Subcutaneous abdominal adipose tissue (tissue), 5 donors: Measurements from ENCODE around the gene LRRC4C.

ENCODE experiments used
- H3K27ac ChIP-seq: one replicate; pipeline ENCODE4 v1.7.0; 2013; ENCODE audit warnings: low read depth, mild to moderate bottlenecking, inconsistent platforms, low read length, moderate library complexity
- H3K27me3 ChIP-seq, 5 donors: one replicate each; pipeline ENCODE4 v1.7.0; 2013; ENCODE audit warnings: low read length in 5 of 5, inconsistent platforms in 1 of 5; ENCODE audit not compliant: control insufficient read depth in 5 of 5, insufficient read depth in 4 of 5
- H3K36me3 ChIP-seq, 5 donors: one replicate each; pipeline ENCODE4 v1.7.0; 2013; ENCODE audit warnings: low read length in 5 of 5; ENCODE audit not compliant: control insufficient read depth in 5 of 5, insufficient read depth in 5 of 5
- H3K4me1 ChIP-seq, 5 donors: one replicate each; pipeline ENCODE4 v1.7.0; 2013; ENCODE audit warnings: low read length in 5 of 5, mild to moderate bottlenecking in 3 of 5, moderate library complexity in 1 of 5; ENCODE audit not compliant: control insufficient read depth in 5 of 5, insufficient read depth in 5 of 5
- H3K4me3 ChIP-seq, 5 donors: one replicate each; pipeline ENCODE4 v1.7.0; 2013; ENCODE audit warnings: low read length in 5 of 5, low read depth in 1 of 5
- H3K9ac ChIP-seq, 5 donors: one replicate each; pipeline ENCODE4 v1.7.0; 2013; ENCODE audit warnings: low read length in 5 of 5, mild to moderate bottlenecking in 4 of 5, moderate library complexity in 3 of 5
- H3K9me3 ChIP-seq, 5 donors: one replicate each; pipeline ENCODE4 v1.7.0; 2013; ENCODE audit warnings: low read length in 5 of 5; ENCODE audit not compliant: control insufficient read depth in 5 of 5
- donor health status: healthy.
- donor health status: healthy.
- donor health status: healthy.
- donor health status: healthy.
- donor health status: healthy.

LRRC4C gene

GRCh38 chr11:40732132-40732531 lies 727.3 kb downstream of the LRRC4C start:
- Histone ChIP-seq H3K36me3 (no peaks in the 10 kb centered on the region), H3K4me3 (no peak overlapping the region), H3K27me3 (no peaks in the 10 kb centered on the region), H3K9ac (no peak overlapping the region), H3K4me1 (peaks cover 0 to 9% (median 0%) of the 10 kb centered on the region in 5 donors), H3K9me3 (peaks cover 0 to 4% (median 2%) of the 10 kb centered on the region in 5 donors), H3K27ac (no peak overlapping the region)

GRCh38 chr11:40722179-40722795 lies 737.2 kb downstream of the LRRC4C start:
- no peaks in the 10 kb centered on the region for H3K9me3 ChIP-seq
- no peaks in the 10 kb centered on the region for H3K36me3 ChIP-seq

DNA sequence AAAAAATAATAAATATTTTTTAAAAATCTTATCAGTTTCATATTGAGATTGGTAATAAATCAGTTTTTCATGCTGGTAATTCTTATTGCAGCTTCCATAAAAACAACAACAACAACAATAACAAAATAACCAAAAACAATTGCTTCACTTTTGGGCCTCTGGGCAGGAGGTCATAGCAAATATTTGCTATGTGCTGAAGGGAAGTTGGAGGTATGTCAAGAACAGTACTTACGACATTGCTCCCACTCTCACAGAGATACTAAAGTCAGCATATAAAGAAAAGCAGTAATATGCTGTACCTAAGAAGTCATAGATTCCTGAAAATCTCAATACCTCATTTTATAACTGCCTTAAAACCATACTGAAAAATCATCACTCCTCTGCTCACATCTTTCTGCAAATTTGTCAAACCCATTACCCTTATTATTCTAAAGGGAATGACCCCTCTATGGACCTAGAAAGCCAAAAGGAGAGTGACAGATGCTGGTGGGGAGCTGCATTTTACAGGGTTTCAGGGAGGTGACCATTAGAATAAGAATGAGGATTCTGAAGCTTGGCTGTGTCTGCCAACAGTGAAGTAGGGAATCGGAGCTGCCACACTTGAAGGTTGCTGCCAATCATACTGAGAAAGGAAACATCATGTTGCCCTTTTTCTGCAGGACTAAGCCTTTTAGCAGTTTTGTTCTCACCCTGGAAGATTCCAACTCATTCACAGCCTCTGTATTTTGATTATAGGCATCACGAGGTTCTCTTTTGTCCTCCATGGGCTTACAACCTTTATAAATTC lies 742.9 kb downstream of the LRRC4C start:
- Histone ChIP-seq H3K27ac (no peak overlapping the region), H3K36me3 (no peaks in the 10 kb centered on the region)

More at GRCh38 chr11:40722179-40722795, 737.2 kb downstream of the LRRC4C start:
- Histone ChIP-seq H3K9ac (no peak overlapping the region), H3K27ac (no peak overlapping the region), H3K4me1 (no peaks in the 10 kb centered on the region), H3K27me3 (no peaks in the 10 kb centered on the region), H3K4me3 (no peak overlapping the region)

DNA sequence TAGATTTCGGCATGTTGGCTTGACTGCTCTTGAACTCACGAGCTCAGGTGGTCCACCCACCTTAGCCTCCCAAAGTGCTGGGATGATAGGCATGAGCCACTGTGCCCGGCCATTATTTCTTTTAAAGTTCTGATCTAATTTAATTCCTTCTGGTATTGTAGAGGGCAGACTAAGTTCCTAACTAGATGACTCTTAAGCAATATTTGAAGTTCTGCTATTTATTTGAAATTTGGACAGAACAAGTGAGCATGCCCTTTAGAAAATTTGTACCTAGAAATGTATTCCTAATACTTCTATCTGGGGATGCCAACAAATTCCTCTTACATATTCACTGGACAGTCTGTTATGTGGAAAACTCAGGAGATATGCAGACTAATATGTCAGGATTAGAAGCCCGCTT lies 746.4 kb downstream of the LRRC4C start:
- no peaks in the 10 kb centered on the region for H3K9me3 ChIP-seq
- H3K4me1 ChIP-seq, result peaks cover 0 to 14% (median 8%) of the 10 kb centered on the region in 5 donors
- no peaks in the 10 kb centered on the region for H3K27me3 ChIP-seq
- H3K9ac ChIP-seq, result no peak overlapping the region
- no peak overlapping the region for H3K27ac ChIP-seq
- no peaks in the 10 kb centered on the region for H3K36me3 ChIP-seq
- no peak overlapping the region for H3K4me3 ChIP-seq

More for the DNA sequence above, 742.9 kb downstream of the LRRC4C start:
- Histone ChIP-seq H3K9me3 (no peaks in the 10 kb centered on the region), H3K4me3 (no peak overlapping the region), H3K9ac (no peak overlapping the region), H3K4me1 (peaks cover 0 to 14% (median 8%) of the 10 kb centered on the region in 5 donors), H3K27me3 (no peaks in the 10 kb centered on the region)

DNA sequence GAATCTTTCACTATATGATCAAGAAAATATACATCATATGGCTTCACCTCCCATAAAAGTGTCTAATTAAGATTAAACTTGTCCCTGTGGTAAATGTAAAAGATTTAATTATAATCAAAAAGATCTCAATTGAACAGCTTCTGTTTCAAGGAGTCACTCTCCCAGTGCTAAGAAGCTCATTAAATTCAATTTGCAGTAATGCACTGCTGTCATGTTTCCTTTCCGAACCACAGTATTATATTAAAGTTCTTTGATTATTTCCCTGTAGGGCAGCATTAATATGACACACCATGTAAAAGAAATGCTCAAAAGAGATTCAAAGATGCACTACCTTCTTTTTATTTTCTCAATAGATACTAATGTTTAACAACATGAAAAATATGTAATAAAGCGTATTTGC lies 758.4 kb downstream of the LRRC4C start:
- Histone ChIP-seq H3K36me3 (no peaks in the 10 kb centered on the region), H3K27me3 (no peaks in the 10 kb centered on the region), H3K4me3 (no peak overlapping the region), H3K4me1 (peaks cover 0 to 9% (median 0%) of the 10 kb centered on the region in 5 donors), H3K27ac (no peak overlapping the region), H3K9me3 (peaks cover 0 to 5% (median 0%) of the 10 kb centered on the region in 5 donors), H3K9ac (no peak overlapping the region)

GRCh38 chr11:40689823-40690222 lies 769.6 kb downstream of the LRRC4C start:
- no peak overlapping the region for H3K9ac ChIP-seq
- no peaks in the 10 kb centered on the region for H3K9me3 ChIP-seq
- H3K4me1 ChIP-seq, result no peaks in the 10 kb centered on the region
- H3K27me3 ChIP-seq, result no peaks in the 10 kb centered on the region
- H3K4me3 ChIP-seq, result no peak overlapping the region
- H3K36me3 ChIP-seq, result no peaks in the 10 kb centered on the region
- H3K27ac ChIP-seq, result no peak overlapping the region

GRCh38 chr11:40688369-40688768 lies 771.1 kb downstream of the LRRC4C start:
- H3K27ac ChIP-seq, result no peak overlapping the region
- no peaks in the 10 kb centered on the region for H3K4me1 ChIP-seq
- no peaks in the 10 kb centered on the region for H3K36me3 ChIP-seq
- no peak overlapping the region for H3K4me3 ChIP-seq
- no peak overlapping the region for H3K9ac ChIP-seq
- peaks cover 0 to 5% (median 3%) of the 10 kb centered on the region in 5 donors for H3K9me3 ChIP-seq
- no peaks in the 10 kb centered on the region for H3K27me3 ChIP-seq

DNA sequence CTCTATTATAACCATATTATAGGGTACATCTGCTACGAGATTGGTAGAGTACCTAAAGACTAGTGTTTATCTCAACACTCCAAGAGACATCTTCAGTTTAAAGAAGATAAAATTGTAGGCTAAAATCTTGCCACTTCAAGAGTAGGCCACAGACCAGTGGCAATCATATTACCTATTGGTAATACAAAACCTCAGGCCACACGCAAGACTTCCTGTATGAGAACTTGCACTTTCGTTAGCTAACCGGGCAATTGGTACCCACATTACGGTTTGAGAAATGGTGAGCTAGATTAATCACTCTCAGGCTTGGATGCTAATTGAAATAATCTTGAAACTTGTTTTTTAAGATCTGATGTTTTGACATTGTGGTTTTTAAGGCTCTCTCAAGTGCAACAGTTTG lies 772.7 kb downstream of the LRRC4C start:
- no peak overlapping the region for H3K9ac ChIP-seq
- no peaks in the 10 kb centered on the region for H3K4me1 ChIP-seq
- H3K9me3 ChIP-seq, result peaks cover 0 to 8% (median 3%) of the 10 kb centered on the region in 5 donors
- H3K27ac ChIP-seq, result no peak overlapping the region
- no peaks in the 10 kb centered on the region for H3K27me3 ChIP-seq
- H3K4me3 ChIP-seq, result no peak overlapping the region
- no peaks in the 10 kb centered on the region for H3K36me3 ChIP-seq

GRCh38 chr11:40683010-40683409 lies 776.4 kb downstream of the LRRC4C start:
- H3K4me1 ChIP-seq, result no peaks in the 10 kb centered on the region
- no peaks in the 10 kb centered on the region for H3K36me3 ChIP-seq
- no peak overlapping the region for H3K27ac ChIP-seq
- H3K9ac ChIP-seq, result no peak overlapping the region
- H3K4me3 ChIP-seq, result no peak overlapping the region
- peaks cover 3 to 9% (median 3%) of the 10 kb centered on the region in 5 donors for H3K9me3 ChIP-seq
- H3K27me3 ChIP-seq, result no peaks in the 10 kb centered on the region

GRCh38 chr11:40679276-40679675 lies 780.2 kb downstream of the LRRC4C start:
- Histone ChIP-seq H3K36me3 (no peaks in the 10 kb centered on the region), H3K4me1 (no peaks in the 10 kb centered on the region), H3K9me3 (peaks cover 3 to 9% (median 6%) of the 10 kb centered on the region in 5 donors), H3K4me3 (no peak overlapping the region), H3K9ac (no peak overlapping the region), H3K27me3 (no peaks in the 10 kb centered on the region), H3K27ac (no peak overlapping the region)
